Measurements from ENCODE around the gene RNASE13.

- TF ChIP-seq, protein P1, sequence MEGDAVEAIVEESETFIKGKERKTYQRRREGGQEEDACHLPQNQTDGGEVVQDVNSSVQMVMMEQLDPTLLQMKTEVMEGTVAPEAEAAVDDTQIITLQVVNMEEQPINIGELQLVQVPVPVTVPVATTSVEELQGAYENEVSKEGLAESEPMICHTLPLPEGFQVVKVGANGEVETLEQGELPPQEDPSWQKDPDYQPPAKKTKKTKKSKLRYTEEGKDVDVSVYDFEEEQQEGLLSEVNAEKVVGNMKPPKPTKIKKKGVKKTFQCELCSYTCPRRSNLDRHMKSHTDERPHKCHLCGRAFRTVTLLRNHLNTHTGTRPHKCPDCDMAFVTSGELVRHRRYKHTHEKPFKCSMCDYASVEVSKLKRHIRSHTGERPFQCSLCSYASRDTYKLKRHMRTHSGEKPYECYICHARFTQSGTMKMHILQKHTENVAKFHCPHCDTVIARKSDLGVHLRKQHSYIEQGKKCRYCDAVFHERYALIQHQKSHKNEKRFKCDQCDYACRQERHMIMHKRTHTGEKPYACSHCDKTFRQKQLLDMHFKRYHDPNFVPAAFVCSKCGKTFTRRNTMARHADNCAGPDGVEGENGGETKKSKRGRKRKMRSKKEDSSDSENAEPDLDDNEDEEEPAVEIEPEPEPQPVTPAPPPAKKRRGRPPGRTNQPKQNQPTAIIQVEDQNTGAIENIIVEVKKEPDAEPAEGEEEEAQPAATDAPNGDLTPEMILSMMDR (IDR thresholded peaks at IDR 0.05) = no peak
- no peak for TF ChIP-seq POLR2A (IDR thresholded peaks at IDR 0.05)
Observed at GRCh38 chr14:21053184-21054122, 18.8 kb upstream of the RNASE13 start.
